Measurements from ENCODE around the gene TNNT3. TPM values are rescaled to one million over a fixed set of nuclear protein-coding genes. Genes with fewer than 3 reads are reported as not detected.

Gene TNNT3
- total RNA-seq (2022) (0.88 and 2.8 TPM in 2 replicates), Bru-seq, nascent RNA (percentile 18 among the genes with signal in this experiment), BruChase-seq, experiment 1, labeled RNA remaining after a 2-hour chase (percentile 14 among the genes with signal in this experiment), BruChase-seq, experiment 2, labeled RNA remaining after a 6-hour chase (percentile 14 among the genes with signal in this experiment)
- long read RNA-seq, partial matches to known transcripts: 0 of 3 reads
- long read RNA-seq, other reads (novel, unspliced or antisense): 3 of 3 reads

- ChIA-PET POLR2A (no interaction called here), CTCF (interaction anchor here (0.6 to 1.0 kb wide), 5 partner anchors 37 to 267 kb away, joined by 3 to 5 read pairs (median 4); no protein-coding TSS in a partner anchor)
- H3K36me3 ChIP-seq (ENCODE audit: control insufficient read depth, insufficient read depth, low read length): no peaks in the 10 kb centered on the region
- TF ChIP-seq CTCF (IDR thresholded peaks at IDR 0.05; ENCODE audit: insufficient read depth in 1 of 2, low read depth in 1 of 2, low read length in 1 of 2, severe bottlenecking in 1 of 2, unreplicated experiment in 1 of 2): peak in 1 of 2 experiments; percentile 5
- no peaks in the 10 kb centered on the region for H3K4me1 ChIP-seq
- Mint-ChIP-seq H3K27me3 (ENCODE audit: insufficient read depth, unreplicated experiment) (no peaks in the 10 kb centered on the region), H3K4me3 (ENCODE audit: unreplicated experiment) (no peak within 1 kb of the TSS), H3K36me3 (ENCODE audit: insufficient read depth, unreplicated experiment) (peaks cover 6% of the 10 kb centered on the region), H3K27ac (ENCODE audit: unreplicated experiment) (no peak within 1 kb of the TSS), H3K9me3 (ENCODE audit: unreplicated experiment) (peaks cover 10% of the 10 kb centered on the region), H3K4me1 (ENCODE audit: low read depth, unreplicated experiment) (no peaks in the 10 kb centered on the region)
- BruUV-seq (replicated peaks): no TSS peak
- 0 out of 2 replicates have a peak, but pooled peaks cover 5% of the 10 kb centered on the region for H3K9me3 ChIP-seq
- no peak for DNase-seq
- intact Hi-C loops (cut with micrococcal nuclease; ENCODE audit: unreplicated experiment): loop anchor here (2.0 kb wide), 1 partner anchor 267 kb away; no protein-coding TSS in a partner anchor
- H3K27me3 ChIP-seq (replicated peaks; ENCODE audit: control insufficient read depth, insufficient read depth, low read length): no peaks in the 10 kb centered on the region
- no peak within 1 kb of the TSS for H3K4me3 ChIP-seq (ENCODE audit: low read depth, low read length)
These were observed at the start of gene TNNT3 for GRCh38 chr11:1919391-1920127. TNNT3 (plus strand) TSS chr11:1919703; CDS start chr11:1922875, 3,172 bp downstream.

- no peak overlapping the region for H3K4me3 ChIP-seq (ENCODE audit: low read depth, low read length)
- DNase-seq: no peak
- H3K27me3 Mint-ChIP-seq (ENCODE audit: insufficient read depth, unreplicated experiment): peaks cover 2% of the 10 kb centered on the region
- intact Hi-C loops (cut with micrococcal nuclease; ENCODE audit: unreplicated experiment): loop anchor here (1.0 kb wide), 1 partner anchor 33 kb away; no protein-coding TSS in a partner anchor
- no peak for TF ChIP-seq CTCF (IDR thresholded peaks at IDR 0.05; ENCODE audit: insufficient read depth in 1 of 2, low read depth in 1 of 2, low read length in 1 of 2, severe bottlenecking in 1 of 2, unreplicated experiment in 1 of 2)
- no peaks in the 10 kb centered on the region for H3K9me3 Mint-ChIP-seq (ENCODE audit: unreplicated experiment)
- no peaks in the 10 kb centered on the region for H3K4me1 ChIP-seq
- POLR2A ChIA-PET: no interaction called here
- H3K27me3 ChIP-seq (replicated peaks; ENCODE audit: control insufficient read depth, insufficient read depth, low read length): no peaks in the 10 kb centered on the region; the same call in 1 of the 2 replicates
- no peak overlapping the region for H3K27ac Mint-ChIP-seq (ENCODE audit: unreplicated experiment)
- no peaks in the 10 kb centered on the region for H3K36me3 Mint-ChIP-seq (ENCODE audit: insufficient read depth, unreplicated experiment)
- no peaks in the 10 kb centered on the region for H3K36me3 ChIP-seq (ENCODE audit: control insufficient read depth, insufficient read depth, low read length)
- no peak overlapping the region for H3K4me3 Mint-ChIP-seq (ENCODE audit: unreplicated experiment)
- BruUV-seq (replicated peaks): no TSS peak
- H3K4me1 Mint-ChIP-seq (ENCODE audit: low read depth, unreplicated experiment): no peaks in the 10 kb centered on the region
- CTCF ChIA-PET: interaction anchor here (1.3 to 1.8 kb wide), 2 partner anchors 45 to 281 kb away, joined by 4 to 6 read pairs; no protein-coding TSS in a partner anchor
- no peaks in the 10 kb centered on the region for H3K9me3 ChIP-seq
These were observed 49.2 kb upstream of the TNNT3 start for GRCh38 chr11:1870326-1870696.

- Histone ChIP-seq H3K4me1 (no peaks in the 10 kb centered on the region), H3K36me3 (ENCODE audit: control insufficient read depth, insufficient read depth, low read length) (no peaks in the 10 kb centered on the region), H3K9me3 (no peaks in the 10 kb centered on the region), H3K4me3 (ENCODE audit: low read depth, low read length) (no peak overlapping the region), H3K27me3 (replicated peaks; ENCODE audit: control insufficient read depth, insufficient read depth, low read length) (no peaks in the 10 kb centered on the region; the same call in 1 of the 2 replicates)
- no TSS peak for BruUV-seq (replicated peaks)
- no peak for DNase-seq
- no peak for TF ChIP-seq CTCF (IDR thresholded peaks at IDR 0.05; ENCODE audit: insufficient read depth in 1 of 2, low read depth in 1 of 2, low read length in 1 of 2, severe bottlenecking in 1 of 2, unreplicated experiment in 1 of 2)
- peaks cover 2% of the 10 kb centered on the region for H3K27me3 Mint-ChIP-seq (ENCODE audit: insufficient read depth, unreplicated experiment)
- H3K27ac Mint-ChIP-seq (ENCODE audit: unreplicated experiment): no peak overlapping the region
- ChIA-PET POLR2A (no interaction called here), CTCF (interaction anchor here (1.3 kb wide), 1 partner anchor 46 kb away, joined by 6 read pairs; no protein-coding TSS in a partner anchor)
- no peaks in the 10 kb centered on the region for H3K9me3 Mint-ChIP-seq (ENCODE audit: unreplicated experiment)
- intact Hi-C loops (cut with micrococcal nuclease; ENCODE audit: unreplicated experiment): loop anchor here (1.0 kb wide), 1 partner anchor 34 kb away; no protein-coding TSS in a partner anchor
- H3K4me1 Mint-ChIP-seq (ENCODE audit: low read depth, unreplicated experiment): no peaks in the 10 kb centered on the region
- no peaks in the 10 kb centered on the region for H3K36me3 Mint-ChIP-seq (ENCODE audit: insufficient read depth, unreplicated experiment)
- H3K4me3 Mint-ChIP-seq (ENCODE audit: unreplicated experiment): peak overlapping the region; percentile 1
These were observed 48.6 kb upstream of the TNNT3 start for GRCh38 chr11:1870721-1871466.

Measured in Caco-2 (cell line).